ENCODE measurements around the gene GPRASP2.

- TF ChIP-seq CTCF (IDR thresholded peaks at IDR 0.05; ENCODE audit: low read length), result no peak
- TF ChIP-seq EZH2 (IDR thresholded peaks at IDR 0.05; ENCODE audit: borderline replicate concordance, low read length), result no peak
These were observed 32.1 kb downstream of the GPRASP2 start for GRCh38 chrX:102744307-102744706.
